ENCODE measurements around the gene IQSEC1. TPM values are rescaled to one million over a fixed set of nuclear protein-coding genes. Genes with fewer than 3 reads are reported as not detected.
"Not testable (repeated sequence)": the region's sequence is repeated elsewhere in the genome, so short reads cannot be mapped to it uniquely, and the experiment has no call there.

IQSEC1 gene
- total RNA-seq, 1 donor from 2014 or later: 31.3 TPM

DNA sequence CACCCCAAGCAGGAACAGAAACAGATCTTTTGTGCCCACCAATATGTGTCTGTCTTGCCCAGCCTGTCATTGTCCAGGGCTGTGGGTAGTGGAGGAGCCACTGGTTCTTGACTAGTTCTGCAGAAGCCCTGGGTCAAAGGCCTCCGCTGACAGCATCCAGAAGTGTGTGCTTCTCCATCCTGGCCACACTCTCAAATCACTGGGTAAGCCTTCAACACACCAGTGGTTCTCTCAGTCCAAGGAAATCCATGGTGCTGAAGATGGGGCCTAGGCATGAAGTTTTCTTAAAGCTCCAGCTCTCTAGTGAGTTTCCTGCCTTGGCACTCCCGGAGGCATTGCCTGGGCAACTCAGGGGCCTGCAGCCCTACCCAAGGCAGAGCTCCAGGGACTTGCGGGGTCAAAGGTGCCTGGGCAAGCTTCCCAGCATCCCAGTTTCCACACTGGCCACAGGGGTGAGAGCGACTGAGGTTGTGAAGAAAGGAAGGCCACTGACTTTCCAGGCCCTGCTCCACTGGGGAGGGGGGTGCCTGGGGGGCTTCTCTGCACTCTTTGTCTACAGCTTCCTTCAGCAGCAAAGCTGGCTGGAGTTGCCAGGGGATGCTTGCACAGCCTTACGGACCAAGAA is 193.9 kb downstream of the IQSEC1 start:
- no peaks in the 10 kb centered on the region for H3K9me3 Mint-ChIP-seq
- H3K4me1 Mint-ChIP-seq: peaks cover 24% of the 10 kb centered on the region
- no peaks in the 10 kb centered on the region for H3K36me3 Mint-ChIP-seq (ENCODE audit: low read depth)
- H3K27ac Mint-ChIP-seq (ENCODE audit: unreplicated experiment): no peak overlapping the region
- peaks cover under 1% of the 10 kb centered on the region for H3K27me3 Mint-ChIP-seq (ENCODE audit: low read depth)
- H3K4me3 Mint-ChIP-seq: no peak overlapping the region
- TF ChIP-seq, protein P1, sequence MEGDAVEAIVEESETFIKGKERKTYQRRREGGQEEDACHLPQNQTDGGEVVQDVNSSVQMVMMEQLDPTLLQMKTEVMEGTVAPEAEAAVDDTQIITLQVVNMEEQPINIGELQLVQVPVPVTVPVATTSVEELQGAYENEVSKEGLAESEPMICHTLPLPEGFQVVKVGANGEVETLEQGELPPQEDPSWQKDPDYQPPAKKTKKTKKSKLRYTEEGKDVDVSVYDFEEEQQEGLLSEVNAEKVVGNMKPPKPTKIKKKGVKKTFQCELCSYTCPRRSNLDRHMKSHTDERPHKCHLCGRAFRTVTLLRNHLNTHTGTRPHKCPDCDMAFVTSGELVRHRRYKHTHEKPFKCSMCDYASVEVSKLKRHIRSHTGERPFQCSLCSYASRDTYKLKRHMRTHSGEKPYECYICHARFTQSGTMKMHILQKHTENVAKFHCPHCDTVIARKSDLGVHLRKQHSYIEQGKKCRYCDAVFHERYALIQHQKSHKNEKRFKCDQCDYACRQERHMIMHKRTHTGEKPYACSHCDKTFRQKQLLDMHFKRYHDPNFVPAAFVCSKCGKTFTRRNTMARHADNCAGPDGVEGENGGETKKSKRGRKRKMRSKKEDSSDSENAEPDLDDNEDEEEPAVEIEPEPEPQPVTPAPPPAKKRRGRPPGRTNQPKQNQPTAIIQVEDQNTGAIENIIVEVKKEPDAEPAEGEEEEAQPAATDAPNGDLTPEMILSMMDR (conservative IDR thresholded peaks at IDR 0.05): no peak
- no peak for DNase-seq (ENCODE audit: low read depth, low spot score)

DNA sequence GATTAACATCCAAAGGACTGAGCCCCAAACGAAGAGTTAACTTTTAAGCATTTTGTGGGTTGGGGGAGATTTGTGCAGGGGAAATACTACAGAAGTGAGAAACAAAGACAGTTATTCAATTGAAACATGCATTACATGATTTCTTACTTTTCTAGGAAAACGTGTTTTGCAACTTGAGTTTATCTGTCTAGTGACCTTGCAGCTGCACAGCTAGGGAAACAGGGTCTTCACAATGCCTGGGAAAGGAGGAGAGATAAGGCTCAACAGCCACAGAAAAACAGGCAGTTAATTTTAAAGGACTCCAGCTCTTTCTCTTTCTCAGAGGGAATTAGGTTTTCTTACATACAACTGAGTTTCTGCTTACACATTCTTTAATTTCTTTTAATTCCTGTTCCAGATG is 194.5 kb downstream of the IQSEC1 start:
- H3K27me3 Mint-ChIP-seq (ENCODE audit: low read depth); DNase-seq (ENCODE audit: low read depth, low spot score); H3K4me3 Mint-ChIP-seq; H3K9me3 Mint-ChIP-seq; H3K36me3 Mint-ChIP-seq (ENCODE audit: low read depth): not testable (repeated sequence)
- peaks cover 26% of the 10 kb centered on the region for H3K4me1 Mint-ChIP-seq
- H3K27ac Mint-ChIP-seq (ENCODE audit: unreplicated experiment): peak overlapping the region; percentile 3

DNA sequence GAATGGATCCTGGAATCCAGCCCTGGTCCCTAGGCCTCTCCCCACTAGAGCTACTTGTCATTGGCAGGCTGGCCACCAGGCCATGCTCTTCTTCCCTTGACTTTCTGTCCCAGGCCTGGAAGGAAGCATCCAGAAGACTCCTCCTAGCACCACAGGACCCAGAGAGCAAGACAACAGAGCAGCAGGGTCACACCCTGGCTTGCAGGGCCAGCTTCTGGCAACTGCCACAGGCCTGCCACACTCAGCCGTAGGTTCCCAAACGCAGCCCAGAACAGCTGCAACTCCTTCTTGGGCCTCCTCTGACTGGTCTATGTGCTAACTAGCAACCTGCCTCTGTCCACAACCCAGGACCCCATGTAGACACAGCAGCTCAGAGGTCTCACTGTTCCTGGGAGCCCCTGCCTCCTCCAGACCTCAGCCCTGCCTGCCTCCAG is 195.1 kb downstream of the IQSEC1 start:
- no peak overlapping the region for H3K27ac Mint-ChIP-seq (ENCODE audit: unreplicated experiment)
- no peak for DNase-seq (ENCODE audit: low read depth, low spot score)
- no peaks in the 10 kb centered on the region for H3K36me3 Mint-ChIP-seq (ENCODE audit: low read depth)
- no peaks in the 10 kb centered on the region for H3K9me3 Mint-ChIP-seq
- no peak overlapping the region for H3K4me3 Mint-ChIP-seq
- TF ChIP-seq, protein P1 (conservative IDR thresholded peaks at IDR 0.05): no peak
- H3K4me1 Mint-ChIP-seq: peaks cover 26% of the 10 kb centered on the region
- H3K27me3 Mint-ChIP-seq (ENCODE audit: low read depth): no peaks in the 10 kb centered on the region

DNA sequence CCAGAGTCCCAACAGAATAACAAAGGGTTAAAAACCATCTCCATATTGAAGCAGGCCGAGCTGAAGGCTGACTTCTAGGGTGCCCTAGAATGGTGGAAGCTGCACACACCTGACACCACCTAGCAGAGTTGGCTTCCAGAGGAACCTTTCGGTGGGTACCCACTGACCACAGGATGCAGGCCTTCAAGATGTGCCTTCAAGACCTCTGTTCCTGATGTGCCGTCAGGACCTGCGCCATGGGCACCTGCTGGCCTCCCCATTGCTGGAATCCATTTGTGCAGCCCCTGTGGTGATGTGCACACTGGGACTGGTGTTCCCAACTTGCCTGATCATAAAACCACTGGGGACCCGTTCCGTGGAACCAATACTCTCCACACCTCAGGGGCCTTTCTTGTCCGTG is 196.2 kb downstream of the IQSEC1 start:
- no peak for DNase-seq (ENCODE audit: low read depth, low spot score)
- Mint-ChIP-seq H3K9me3 (no peaks in the 10 kb centered on the region), H3K36me3 (ENCODE audit: low read depth) (no peaks in the 10 kb centered on the region), H3K4me3 (no peak overlapping the region), H3K27me3 (ENCODE audit: low read depth) (no peaks in the 10 kb centered on the region), H3K4me1 (peaks cover 26% of the 10 kb centered on the region), H3K27ac (ENCODE audit: unreplicated experiment) (no peak overlapping the region)
- TF ChIP-seq, protein P1 (conservative IDR thresholded peaks at IDR 0.05): no peak

DNA sequence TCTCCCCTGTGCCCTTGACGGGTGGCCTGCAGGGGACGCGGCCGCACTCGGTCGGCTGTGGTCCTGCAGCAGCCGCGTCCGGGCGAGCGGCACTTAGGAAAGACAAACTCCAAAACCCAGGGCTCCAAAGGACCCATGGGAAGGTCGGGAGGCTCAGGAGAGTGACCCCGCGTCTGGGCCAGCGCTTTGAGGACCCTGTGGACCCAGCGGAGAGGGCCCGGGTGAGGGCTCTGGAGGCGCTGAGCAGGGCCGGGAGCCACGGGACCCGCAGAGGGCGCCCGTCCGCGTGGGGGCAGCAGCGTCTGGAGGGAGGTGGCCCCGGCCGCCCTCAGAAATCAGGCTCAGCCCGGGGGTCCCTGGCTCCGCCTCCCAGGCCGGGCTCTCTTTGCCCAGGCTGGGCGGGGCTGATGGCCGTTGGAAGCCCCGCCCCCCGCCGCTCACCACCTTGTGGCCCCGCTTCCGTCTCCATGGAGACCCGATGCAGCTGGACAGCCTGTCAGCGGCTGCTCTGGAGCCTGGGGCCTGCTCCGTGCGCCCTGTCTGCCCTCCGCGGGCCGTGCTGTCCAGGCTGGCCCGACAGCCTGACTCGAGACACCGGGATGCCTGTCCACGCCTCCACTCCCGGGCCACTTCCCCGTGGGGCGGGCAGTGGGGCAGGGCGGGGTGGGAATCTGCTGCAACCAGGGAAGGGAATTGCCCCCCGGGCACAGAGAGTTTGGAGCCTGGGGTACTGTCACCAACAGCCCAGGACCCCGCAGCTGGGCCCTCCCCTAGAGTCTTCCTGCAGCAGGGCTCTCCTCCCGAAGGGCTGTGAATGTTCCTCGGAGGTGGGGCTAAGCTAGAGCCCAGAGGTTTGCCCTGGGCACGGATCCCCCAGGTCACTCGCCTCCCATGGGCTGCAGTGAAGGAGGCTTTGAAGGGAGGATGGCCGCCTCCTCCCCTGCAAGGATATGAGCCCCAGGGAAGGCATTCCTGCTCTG is 197.1 kb downstream of the IQSEC1 start:
- Mint-ChIP-seq H3K9me3 (no peaks in the 10 kb centered on the region), H3K27ac (ENCODE audit: unreplicated experiment) (no peak overlapping the region), H3K4me3 (no peak overlapping the region), H3K27me3 (ENCODE audit: low read depth) (peaks cover 4% of the 10 kb centered on the region), H3K36me3 (ENCODE audit: low read depth) (no peaks in the 10 kb centered on the region), H3K4me1 (peaks cover 26% of the 10 kb centered on the region)
- TF ChIP-seq, protein P1 (conservative IDR thresholded peaks at IDR 0.05): peak; percentile 52
- DNase-seq (ENCODE audit: low read depth, low spot score): peak; percentile 72
